HCT116 (cell line): ENCODE results near the gene NPFF. TPM values are rescaled to one million over a fixed set of nuclear protein-coding genes. Genes with fewer than 3 reads are reported as not detected.

Experiments used
- ATAC-seq: fragments of 200-7000 bp; cut with Tn5 transposase; 2 replicates; pipeline ENCODE4 v1.9.1; 2020; ENCODE audit warnings: mild to moderate bottlenecking, moderate library complexity
- BruUV-seq: library from RNA; stranded (reverse); fragments of 400-500 nt; replicated peaks from 2 replicates; lab custom pipeline; 2021; lab: Mats Ljungman, UMichigan
- CTCF ChIA-PET: fragments of 300-600 bp; sonication (Branson Sonifier 250); formaldehyde crosslinking; loops from one replicate; lab custom pipeline; 2021; ENCODE audit warnings: antibody characterized with exemption; lab: Charles Lee
- POLR2A ChIA-PET: fragments of 300-600, 350-600 bp; sonication (Branson Sonifier 250); formaldehyde crosslinking; loops from one replicate; lab custom pipeline; 2021; ENCODE audit warnings: antibody characterized with exemption; lab: Charles Lee
- RAD21 ChIA-PET, 2 experiments: fragments of 300-600 bp; sonication (Branson Sonifier 250); formaldehyde crosslinking; loops; one replicate each; lab custom pipeline; 2023; ENCODE audit warnings: low total read pairs in 2 of 2; ENCODE audit not compliant: uncharacterized antibody in 2 of 2, unreplicated experiment in 2 of 2, low non-redundant PET in 1 of 2; lab: Charles Lee
- DNase-seq: peaks from one replicate; pipeline ENCODE4 v3.0.0-alpha.2; 2010; ENCODE audit warnings: low read depth, low spot score
- H2AFZ ChIP-seq: fragments of 200-600 bp; shearing (Covaris generic), sonication (generic); 2 replicates; pipeline ENCODE4 v1.6.1; 2017; ENCODE audit warnings: low read depth, mixed run types, mixed read lengths, antibody characterized with exemption, low read length; ENCODE audit not compliant: poor library complexity, severe bottlenecking
- H3K27ac ChIP-seq: 2 replicates; pipeline ENCODE4 v1.5.1; 2012; ENCODE audit warnings: low read depth, low read length
- H3K27me3 ChIP-seq: fragments of 200-600 bp; sonication (generic); 2 replicates; pipeline ENCODE4 v1.6.1; 2016; ENCODE audit warnings: mixed run types, low read length, mixed read lengths; ENCODE audit not compliant: insufficient read depth
- H3K36me3 ChIP-seq, 2 experiments: fragments of 200-500 bp in 1 of 2; fragments of 200-600 bp in 1 of 2; sonication (Bioruptor generic) in 1 of 2; sonication (generic) in 1 of 2; 2 replicates each; pipeline versions ENCODE4 v1.5.1 to v1.6.1; 2014 to 2016; ENCODE audit warnings: low read length in 2 of 2, inconsistent platforms in 1 of 2, mixed read lengths in 1 of 2, mixed run types in 1 of 2; ENCODE audit not compliant: insufficient read depth in 2 of 2, control insufficient read depth in 1 of 2
- H3K4me1 ChIP-seq, 2 experiments: fragments of 200-600 bp in 1 of 2; sonication (generic) in 1 of 2; 2 replicates each; pipeline versions ENCODE4 v1.5.1 to v1.6.1; 2012 to 2017; ENCODE audit warnings: low read length in 2 of 2, inconsistent platforms in 1 of 2, mild to moderate bottlenecking in 1 of 2, mixed read lengths in 1 of 2, mixed run types in 1 of 2, moderate library complexity in 1 of 2; ENCODE audit not compliant: insufficient read depth in 2 of 2, control insufficient read depth in 1 of 2
- H3K4me2 ChIP-seq: fragments of 200-600 bp; sonication (generic); 2 replicates; pipeline ENCODE4 v1.6.1; 2017; ENCODE audit warnings: mixed run types, low read length, mixed read lengths
- H3K4me3 ChIP-seq, 2 experiments: fragments of 200-600 bp in 1 of 2; sonication (generic) in 1 of 2; replicated peaks in 1 of 2; 2 replicates each; pipeline ENCODE4 v1.5.1; 2011 to 2016; ENCODE audit warnings: low read length in 2 of 2, control low read depth in 1 of 2, low read depth in 1 of 2, mild to moderate bottlenecking in 1 of 2, mixed read lengths in 1 of 2, mixed run types in 1 of 2
- H3K79me2 ChIP-seq: fragments of 200-600 bp; sonication (generic); 2 replicates; pipeline ENCODE4 v1.6.1; 2017; ENCODE audit warnings: mild to moderate bottlenecking, mixed run types, low read length, moderate library complexity, mixed read lengths; ENCODE audit not compliant: insufficient read depth
- H3K9ac ChIP-seq: fragments of 200-600 bp; sonication (generic); 2 replicates; pipeline ENCODE4 v1.6.1; 2016; ENCODE audit warnings: low read length, mixed read lengths
- H3K9me2 ChIP-seq: fragments of 200-600 bp; sonication (generic), shearing (Covaris generic); 2 replicates; pipeline ENCODE4 v1.6.1; 2017; ENCODE audit warnings: mixed run types, mild to moderate bottlenecking, moderate library complexity; ENCODE audit not compliant: insufficient read depth
- H3K9me3 ChIP-seq, 2 experiments: fragments of 200-500 bp in 1 of 2; fragments of 200-600 bp in 1 of 2; sonication (Bioruptor generic) in 1 of 2; sonication (generic) in 1 of 2; 2 replicates each; pipeline ENCODE4 v1.6.1; 2014 to 2017; ENCODE audit warnings: low read length in 2 of 2, mixed read lengths in 2 of 2, inconsistent platforms in 1 of 2, low read depth in 1 of 2, mild to moderate bottlenecking in 1 of 2, mixed run types in 1 of 2, moderate library complexity in 1 of 2; ENCODE audit not compliant: control insufficient read depth in 1 of 2, insufficient read depth in 1 of 2
- H4K20me1 ChIP-seq: fragments of 200-600 bp; sonication (generic), shearing (Covaris generic); 2 replicates; pipeline ENCODE4 v1.6.1; 2017; ENCODE audit warnings: mixed run types, mild to moderate bottlenecking, moderate library complexity; ENCODE audit not compliant: insufficient read depth
- ATF3 ChIP-seq: IDR thresholded peaks from 2 replicates; pipeline ENCODE4 v1.6.1; 2012
- EGR1 ChIP-seq: IDR thresholded peaks from 2 replicates; pipeline ENCODE4 v1.6.1; 2012; ENCODE audit warnings: low read depth
- ELF1 ChIP-seq: IDR thresholded peaks from 2 replicates; pipeline ENCODE4 v1.6.1; 2012; ENCODE audit warnings: low read depth, borderline replicate concordance
- EZH2 ChIP-seq: fragments of 200-600 bp; sonication (generic); IDR thresholded peaks from 2 replicates; pipeline ENCODE4 v1.6.1; 2017; ENCODE audit warnings: antibody characterized with exemption, mixed run types
- JUND ChIP-seq: IDR thresholded peaks from 2 replicates; pipeline ENCODE4 v1.6.1; 2012
- MAX ChIP-seq: IDR thresholded peaks from 2 replicates; pipeline ENCODE4 v1.6.1; 2012
- POLR2AphosphoS5 ChIP-seq: IDR thresholded peaks from 2 replicates; pipeline ENCODE4 v1.6.1; 2011; ENCODE audit warnings: mild to moderate bottlenecking, low read depth, low read length, moderate library complexity
- RAD21 ChIP-seq: IDR thresholded peaks from 2 replicates; pipeline ENCODE4 v1.6.1; 2012; ENCODE audit warnings: low read depth, mild to moderate bottlenecking
- REST ChIP-seq: IDR thresholded peaks from 2 replicates; pipeline ENCODE4 v1.6.1; 2012; ENCODE audit warnings: low read depth
- SP1 ChIP-seq: IDR thresholded peaks from 2 replicates; pipeline ENCODE4 v1.6.1; 2012; ENCODE audit warnings: low read depth
- YY1 ChIP-seq: IDR thresholded peaks from 2 replicates; pipeline ENCODE4 v1.6.1; 2011; ENCODE audit warnings: low read length, low read depth, moderate library complexity, mild to moderate bottlenecking; ENCODE audit not compliant: insufficient replicate concordance; ENCODE audit errors: extremely low read depth
- ZFX ChIP-seq: fragments of 450-650 bp; IDR thresholded peaks from 2 replicates; pipeline ENCODE4 v1.6.1; 2017
- ZNF274 ChIP-seq: fragments of 200-500 bp; sonication (Bioruptor generic); IDR thresholded peaks from 2 replicates; pipeline ENCODE4 v1.6.1; 2014; ENCODE audit warnings: mild to moderate bottlenecking, low read depth, low read length, inconsistent platforms
- intact Hi-C: fragments of 100-400 bp; cut with micrococcal nuclease; formaldehyde crosslinking; loops from 2 replicates; pipeline ENCODE4 v1.10.0; 2022
- total RNA-seq: library from RNA; stranded (reverse); gene quantifications from one replicate; pipeline ENCODE4 v1.2.1, GENCODE V29; 2021; ENCODE audit not compliant: unreplicated experiment
- TF ChIP-seq, protein P1 (sequence below): IDR thresholded peaks from 2 replicates; pipeline ENCODE4 v1.6.1; 2011; ENCODE audit warnings: mild to moderate bottlenecking, low read length, moderate library complexity; ENCODE audit not compliant: insufficient replicate concordance; ENCODE audit errors: extremely low read depth

NPFF gene
- total RNA-seq, 1 experiment from 2014 or later: not detected

DNA sequence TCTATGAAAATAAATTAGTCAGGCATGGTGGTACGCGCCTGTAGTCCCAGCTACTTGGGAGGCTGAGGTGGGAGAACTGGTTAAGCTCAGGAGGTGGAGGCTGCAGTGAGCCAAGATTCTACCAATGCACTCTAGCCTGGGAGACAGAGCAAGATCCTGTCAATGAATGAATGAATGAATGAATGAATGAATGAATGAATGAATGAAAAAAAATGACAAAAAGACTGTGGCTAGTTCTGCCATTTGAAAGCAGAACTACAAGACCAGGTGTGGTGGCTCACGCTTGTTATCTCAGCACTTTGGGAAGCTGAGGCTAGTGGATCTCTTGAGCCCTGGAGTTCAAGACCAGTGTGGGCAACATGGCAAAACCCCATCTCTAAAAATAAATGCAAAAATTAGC lies 32.2 kb upstream of the NPFF start:
- no peak overlapping the region for H3K9ac ChIP-seq
- no peaks in the 10 kb centered on the region for H4K20me1 ChIP-seq
- intact Hi-C loops: no loop called here
- no TSS peak for BruUV-seq
- ChIA-PET RAD21 (no interaction called here), CTCF (interaction anchor here (1.2 kb wide), 1 partner anchor 207 kb away, joined by 3 read pairs; no protein-coding TSS in a partner anchor), POLR2A (no interaction called here)
- no peak for TF ChIP-seq ZFX
- no peak for TF ChIP-seq ATF3
- TF ChIP-seq POLR2AphosphoS5: no peak
- TF ChIP-seq ELF1: no peak
- no peak for TF ChIP-seq RAD21
- TF ChIP-seq EGR1: no peak
- TF ChIP-seq JUND: no peak
- no peak for TF ChIP-seq SP1
- no peak for TF ChIP-seq REST
- TF ChIP-seq, protein P1, sequence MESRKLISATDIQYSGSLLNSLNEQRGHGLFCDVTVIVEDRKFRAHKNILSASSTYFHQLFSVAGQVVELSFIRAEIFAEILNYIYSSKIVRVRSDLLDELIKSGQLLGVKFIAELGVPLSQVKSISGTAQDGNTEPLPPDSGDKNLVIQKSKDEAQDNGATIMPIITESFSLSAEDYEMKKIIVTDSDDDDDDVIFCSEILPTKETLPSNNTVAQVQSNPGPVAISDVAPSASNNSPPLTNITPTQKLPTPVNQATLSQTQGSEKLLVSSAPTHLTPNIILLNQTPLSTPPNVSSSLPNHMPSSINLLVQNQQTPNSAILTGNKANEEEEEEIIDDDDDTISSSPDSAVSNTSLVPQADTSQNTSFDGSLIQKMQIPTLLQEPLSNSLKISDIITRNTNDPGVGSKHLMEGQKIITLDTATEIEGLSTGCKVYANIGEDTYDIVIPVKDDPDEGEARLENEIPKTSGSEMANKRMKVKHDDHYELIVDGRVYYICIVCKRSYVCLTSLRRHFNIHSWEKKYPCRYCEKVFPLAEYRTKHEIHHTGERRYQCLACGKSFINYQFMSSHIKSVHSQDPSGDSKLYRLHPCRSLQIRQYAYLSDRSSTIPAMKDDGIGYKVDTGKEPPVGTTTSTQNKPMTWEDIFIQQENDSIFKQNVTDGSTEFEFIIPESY: no peak
- no peak for TF ChIP-seq EZH2
- no peak for TF ChIP-seq ZNF274
- TF ChIP-seq MAX: no peak
- no peak for TF ChIP-seq YY1
- no peaks in the 10 kb centered on the region for H3K27me3 ChIP-seq
- H3K4me2 ChIP-seq: no peak overlapping the region
- H2AFZ ChIP-seq: no peak overlapping the region
- no peaks in the 10 kb centered on the region for H3K9me3 ChIP-seq
- H3K36me3 ChIP-seq: peaks cover 7 to 12% of the 10 kb centered on the region in 2 experiments; a peak in 3 of 4 replicates
- H3K79me2 ChIP-seq: no peaks in the 10 kb centered on the region
- no peak for DNase-seq
- H3K4me1 ChIP-seq: peaks cover 0 to 4% of the 10 kb centered on the region in 2 experiments; a peak in 1 of 4 replicates
- no peak for ATAC-seq
- no peak overlapping the region for H3K4me3 ChIP-seq
- H3K27ac ChIP-seq: no peak overlapping the region
- no peaks in the 10 kb centered on the region for H3K9me2 ChIP-seq
